SK-N-SH (cell line): ENCODE measurements around the gene NOTCH1. TPM values are rescaled to one million over a fixed set of nuclear protein-coding genes. Genes with fewer than 3 reads are reported as not detected.

Experiments
- CTCF ChIA-PET: fragments of 300-600, 350-600 bp; formaldehyde crosslinking; extraction: SDS; loops from one replicate; lab custom pipeline; 2021; lab: Yijun Ruan, JAX
- POLR2A ChIA-PET: fragments of 350-600 bp; sonication (Branson Sonifier 250); formaldehyde crosslinking; extraction: SDS; loops from one replicate; lab custom pipeline; 2020; ENCODE audit warnings: antibody characterized with exemption, inconsistent platforms; lab: Yijun Ruan, JAX
- DNase-seq: peaks from one replicate; pipeline ENCODE4 v3.0.0; 2012
- H2AFZ ChIP-seq: fragments of 200-600 bp; sonication (generic); 2 replicates; pipeline ENCODE4 v1.8.1; 2016; ENCODE audit warnings: antibody characterized with exemption, mild to moderate bottlenecking, low read depth
- H3F3A ChIP-seq: fragments of 200-600 bp; sonication (generic); replicated peaks from 2 replicates; pipeline ENCODE3; 2016; ENCODE audit warnings: antibody characterized with exemption, mild to moderate bottlenecking; ENCODE audit not compliant: insufficient read depth
- H3K27ac ChIP-seq, 2 experiments: fragments of 200-500 bp in 1 of 2; fragments of 200-600 bp in 1 of 2; sonication (Bioruptor generic) in 1 of 2; sonication (generic), shearing (Covaris generic) in 1 of 2; 2 replicates each; pipeline versions ENCODE4 v1.5.1 to v1.6.1; 2014 to 2016; ENCODE audit warnings: low read depth in 2 of 2, inconsistent platforms in 1 of 2, low read length in 1 of 2, mild to moderate bottlenecking in 1 of 2, mixed read lengths in 1 of 2
- H3K27me3 ChIP-seq: fragments of 200-600 bp; sonication (generic), shearing (Covaris generic); 2 replicates; pipeline ENCODE4 v1.6.1; 2016; ENCODE audit warnings: mixed run types; ENCODE audit not compliant: insufficient read depth
- H3K36me3 ChIP-seq, 2 experiments: fragments of 200-500 bp in 1 of 2; fragments of 200-600 bp in 1 of 2; sonication (Bioruptor generic) in 1 of 2; sonication (generic) in 1 of 2; replicated peaks in 1 of 2; 2 replicates each; pipeline versions ENCODE3 to v1.5.1; 2014 to 2016; ENCODE audit warnings: low read length in 1 of 2, mild to moderate bottlenecking in 1 of 2; ENCODE audit not compliant: insufficient read depth in 2 of 2, control insufficient read depth in 1 of 2
- H3K4me1 ChIP-seq, 2 experiments: fragments of 200-500 bp in 1 of 2; fragments of 200-600 bp in 1 of 2; sonication (Bioruptor generic) in 1 of 2; sonication (generic), shearing (Covaris generic) in 1 of 2; 2 replicates each; pipeline versions ENCODE4 v1.5.1 to v1.6.1; 2014 to 2016; ENCODE audit warnings: low read depth in 1 of 2, low read length in 1 of 2, mixed run types in 1 of 2; ENCODE audit not compliant: insufficient read depth in 2 of 2, control insufficient read depth in 1 of 2
- H3K4me2 ChIP-seq: fragments of 200-600 bp; sonication (generic), shearing (Covaris generic); 2 replicates; pipeline ENCODE4 v1.6.1; 2017; ENCODE audit warnings: mixed run types
- H3K4me3 ChIP-seq, 2 experiments: fragments of 200-500 bp in 1 of 2; fragments of 200-600 bp in 1 of 2; sonication (Bioruptor generic) in 1 of 2; sonication (generic), shearing (Covaris generic) in 1 of 2; 2 replicates each; pipeline versions ENCODE4 v1.5.1 to v1.8.1; 2014 to 2016; ENCODE audit warnings: low read depth in 2 of 2, inconsistent platforms in 1 of 2, low read length in 1 of 2, mild to moderate bottlenecking in 1 of 2, mixed read lengths in 1 of 2, moderate library complexity in 1 of 2
- H3K79me2 ChIP-seq: fragments of 200-600 bp; sonication (generic); 2 replicates; pipeline ENCODE4 v1.8.1; 2017; ENCODE audit warnings: mild to moderate bottlenecking; ENCODE audit not compliant: insufficient read depth
- H3K9ac ChIP-seq: fragments of 200-600 bp; sonication (generic); 2 replicates; pipeline ENCODE4 v1.6.1; 2017; ENCODE audit warnings: mixed run types
- H3K9me2 ChIP-seq: fragments of 200-600 bp; sonication (generic); 2 replicates; pipeline ENCODE4 v1.6.1; 2017; ENCODE audit warnings: mixed run types
- H3K9me3 ChIP-seq: fragments of 200-600 bp; sonication (generic); 2 replicates; pipeline ENCODE4 v1.6.1; 2017; ENCODE audit warnings: mixed run types, mild to moderate bottlenecking, moderate library complexity
- H4K20me1 ChIP-seq: fragments of 200-600 bp; sonication (generic); 2 replicates; pipeline ENCODE4 v1.6.1; 2017; ENCODE audit warnings: mild to moderate bottlenecking, mixed run types; ENCODE audit not compliant: insufficient read depth
- CHD2 ChIP-seq: fragments of 150-350 bp; IDR thresholded peaks from 2 replicates; pipeline ENCODE4 v1.6.1; 2018; ENCODE audit warnings: low read length; ENCODE audit not compliant: partially characterized antibody
- EZH2phosphoT487 ChIP-seq: fragments of 200-600 bp; sonication (generic); IDR thresholded peaks from 2 replicates; pipeline ENCODE4 v1.6.1; 2017; ENCODE audit warnings: low read depth, mixed run types, mild to moderate bottlenecking, antibody characterized with exemption, moderate library complexity, borderline replicate concordance
- FOXJ3 ChIP-seq: sonication (generic); formaldehyde crosslinking; IDR thresholded peaks from 2 replicates; pipeline ENCODE4 v1.5.1; 2020; ENCODE audit warnings: mild to moderate bottlenecking, missing genetic modification reagents
- GABPA ChIP-seq: IDR thresholded peaks from 2 replicates; pipeline ENCODE4 v1.4.0; 2012; ENCODE audit warnings: low read depth, mild to moderate bottlenecking
- GATA2 ChIP-seq: sonication (generic); formaldehyde crosslinking; IDR thresholded peaks from 2 replicates; pipeline ENCODE4 v1.5.0; 2020; ENCODE audit warnings: mild to moderate bottlenecking, missing genetic modification reagents
- MEF2A ChIP-seq: IDR thresholded peaks from 2 replicates; pipeline ENCODE4 v1.4.0; 2012; ENCODE audit warnings: low read depth, borderline replicate concordance
- MXI1 ChIP-seq: IDR thresholded peaks from 2 replicates; pipeline ENCODE4 v1.6.1; 2012; ENCODE audit warnings: mild to moderate bottlenecking, low read depth, low read length, improper control_type of control experiment
- NRF1 ChIP-seq: IDR thresholded peaks from 2 replicates; pipeline ENCODE4 v1.6.1; 2012; ENCODE audit warnings: low read depth, mild to moderate bottlenecking, low read length
- PBX3 ChIP-seq: IDR thresholded peaks from 2 replicates; pipeline ENCODE4; 2012
- SIN3A ChIP-seq: IDR thresholded peaks from 2 replicates; pipeline ENCODE4 v1.6.1; 2012; ENCODE audit warnings: low read depth, mild to moderate bottlenecking, low read length, moderate library complexity, borderline replicate concordance
- TAF1 ChIP-seq: IDR thresholded peaks from 2 replicates; pipeline ENCODE4 v1.6.1; 2012; ENCODE audit warnings: low read depth, mild to moderate bottlenecking, low read length, moderate library complexity, borderline replicate concordance
- USF1 ChIP-seq: IDR thresholded peaks from 2 replicates; pipeline ENCODE4 v1.4.0; 2012; ENCODE audit warnings: low read depth, borderline replicate concordance
- USF2 ChIP-seq: fragments of 150-350 bp; IDR thresholded peaks from 2 replicates; pipeline ENCODE4 v1.6.1; 2017; ENCODE audit warnings: antibody characterized with exemption, low read length, low read depth, borderline replicate concordance
- ZBTB33 ChIP-seq: IDR thresholded peaks from 2 replicates; pipeline ENCODE4 v1.4.0; 2012; ENCODE audit warnings: low read depth, borderline replicate concordance
- WGBS: methylation state at CpG from one replicate; pipeline ENCODE4 v1.1.6; 2017; ENCODE audit warnings: low lambda C conversion rate; 5-methylcytosine and 5-hydroxymethylcytosine counted together
- polyA plus RNA-seq, 3 experiments: library from polyadenylated mRNA; depleted of rRNA; stranded (reverse); fragments of >200 nt; gene quantifications; 2 replicates each; pipeline ENCODE4 v1.2.3, GENCODE V29; 2012

The NOTCH1 gene
- polyA plus RNA-seq, 1 of the 3 experiments (the other 2 are of a cell fraction): 6.6 TPM

GRCh38 chr9:136530461-136531089, 15.3 kb downstream of the NOTCH1 start:
- TF ChIP-seq GATA2 (no peak), MXI1 (no peak), NRF1 (no peak), SIN3A (no peak), USF1 (no peak), FOXJ3 (no peak), ZBTB33 (no peak), GABPA (no peak), EZH2phosphoT487 (no peak), TAF1 (no peak), USF2 (no peak), MEF2A (no peak), CHD2 (no peak), PBX3 (no peak)
- TF ChIP-seq, all 33 proteins: peak for 0
- no peak overlapping the region for H2AFZ ChIP-seq
- no peaks in the 10 kb centered on the region for H3K36me3 ChIP-seq
- peaks cover 2% of the 10 kb centered on the region; the same call in 1 of the 2 replicates for H3K79me2 ChIP-seq
- WGBS: 84% methylated on average over 5 of the region's 20 CpGs
- no peak overlapping the region for H3K9ac ChIP-seq
- H3K4me2 ChIP-seq: no peak overlapping the region
- DNase-seq: no peak
- CTCF ChIA-PET: interaction anchor here (1.1 to 2.5 kb wide), 4 partner anchors 8 to 141 kb away, joined by 3 to 9 read pairs (median 6); no protein-coding TSS in a partner anchor
- POLR2A ChIA-PET: no interaction called here
- peaks cover 0 to 11% of the 10 kb centered on the region in 2 experiments; a peak in 1 of 4 replicates for H3K4me1 ChIP-seq
- H4K20me1 ChIP-seq: peaks cover 69% of the 10 kb centered on the region
- no peaks in the 10 kb centered on the region for H3K27me3 ChIP-seq
- no peaks in the 10 kb centered on the region for H3K9me3 ChIP-seq
- no peaks in the 10 kb centered on the region for H3K9me2 ChIP-seq
- no peaks in the 10 kb centered on the region for H3F3A ChIP-seq
- no peak overlapping the region for H3K4me3 ChIP-seq
- H3K27ac ChIP-seq: no peak overlapping the region
